Measurements from ENCODE around the gene TTC39C.

The TTC39C gene

GRCh38 chr18:24114924-24115549 lies 100.5 kb downstream of the TTC39C start:
- H3K9me3 Mint-ChIP-seq = no peaks in the 10 kb centered on the region
- no peaks in the 10 kb centered on the region for H3K27me3 Mint-ChIP-seq
- ATAC-seq (ENCODE audit: low read depth) = no peak
- peak overlapping the region; percentile 15 for H3K27ac Mint-ChIP-seq
- DNase-seq (ENCODE audit: low spot score in 2 of 2) = no peak
- H3K4me1 Mint-ChIP-seq = peaks cover 10% of the 10 kb centered on the region
- peaks cover 16% of the 10 kb centered on the region for H3K36me3 Mint-ChIP-seq
- no peak overlapping the region for H3K4me3 Mint-ChIP-seq

- Mint-ChIP-seq H3K36me3 (peaks cover 19% of the 10 kb centered on the region), H3K4me1 (peaks cover 10% of the 10 kb centered on the region), H3K27me3 (no peaks in the 10 kb centered on the region), H3K27ac (peak overlapping the region; percentile 15), H3K4me3 (no peak overlapping the region), H3K9me3 (no peaks in the 10 kb centered on the region)
- DNase-seq (ENCODE audit: low spot score in 2 of 2) (no peak), ATAC-seq (ENCODE audit: low read depth) (no peak)
Observed at GRCh38 chr18:24115628-24116027, 101.1 kb downstream of the TTC39C start.

GRCh38 chr18:24118750-24119577 lies 104.4 kb downstream of the TTC39C start:
- ATAC-seq (ENCODE audit: low read depth) (peak; percentile 82), DNase-seq (ENCODE audit: low spot score in 2 of 2) (peak; percentile 62 to 66)
- Mint-ChIP-seq H3K27me3 (no peaks in the 10 kb centered on the region), H3K4me1 (peaks cover 10% of the 10 kb centered on the region), H3K4me3 (no peak overlapping the region), H3K27ac (no peak overlapping the region), H3K36me3 (peaks cover 20% of the 10 kb centered on the region), H3K9me3 (no peaks in the 10 kb centered on the region)

GRCh38 chr18:24120676-24121075 lies 106.1 kb downstream of the TTC39C start:
- no peak for ATAC-seq (ENCODE audit: low read depth)
- Mint-ChIP-seq H3K4me1 (peaks cover under 1% of the 10 kb centered on the region), H3K27ac (no peak overlapping the region), H3K4me3 (no peak overlapping the region), H3K36me3 (peaks cover 15% of the 10 kb centered on the region), H3K27me3 (no peaks in the 10 kb centered on the region), H3K9me3 (no peaks in the 10 kb centered on the region)
- DNase-seq (ENCODE audit: low spot score in 2 of 2) = no peak

- Mint-ChIP-seq H3K4me1 (no peaks in the 10 kb centered on the region), H3K36me3 (peaks cover 14% of the 10 kb centered on the region), H3K4me3 (no peak overlapping the region), H3K27me3 (no peaks in the 10 kb centered on the region), H3K27ac (no peak overlapping the region), H3K9me3 (no peaks in the 10 kb centered on the region)
- ATAC-seq (ENCODE audit: low read depth) (no peak), DNase-seq (ENCODE audit: low spot score in 2 of 2) (no peak)
Observed at GRCh38 chr18:24121625-24122024, 107.1 kb downstream of the TTC39C start.

GRCh38 chr18:24126155-24126961 lies 111.8 kb downstream of the TTC39C start:
- Mint-ChIP-seq H3K36me3 (peaks cover 31% of the 10 kb centered on the region), H3K4me3 (no peak overlapping the region), H3K9me3 (no peaks in the 10 kb centered on the region), H3K27me3 (no peaks in the 10 kb centered on the region), H3K27ac (no peak overlapping the region), H3K4me1 (no peaks in the 10 kb centered on the region)
- DNase-seq (ENCODE audit: low spot score in 2 of 2) (no peak), ATAC-seq (ENCODE audit: low read depth) (no peak)

GRCh38 chr18:24127735-24128134 lies 113.2 kb downstream of the TTC39C start:
- Mint-ChIP-seq H3K36me3 (peaks cover 27% of the 10 kb centered on the region), H3K4me1 (no peaks in the 10 kb centered on the region), H3K4me3 (no peak overlapping the region), H3K9me3 (no peaks in the 10 kb centered on the region), H3K27me3 (no peaks in the 10 kb centered on the region), H3K27ac (peak overlapping the region; percentile 42)
- ATAC-seq (ENCODE audit: low read depth) (no peak), DNase-seq (ENCODE audit: low spot score in 2 of 2) (no peak)

- no peaks in the 10 kb centered on the region for H3K9me3 Mint-ChIP-seq
- no peaks in the 10 kb centered on the region for H3K27me3 Mint-ChIP-seq
- DNase-seq (ENCODE audit: low spot score in 2 of 2) (no peak), ATAC-seq (ENCODE audit: low read depth) (no peak)
- peak overlapping the region; percentile 42 for H3K27ac Mint-ChIP-seq
- no peak overlapping the region for H3K4me3 Mint-ChIP-seq
- no peaks in the 10 kb centered on the region for H3K4me1 Mint-ChIP-seq
- H3K36me3 Mint-ChIP-seq = peaks cover 27% of the 10 kb centered on the region
Observed at GRCh38 chr18:24128700-24129099, 114.1 kb downstream of the TTC39C start.

GRCh38 chr18:24130494-24130893 lies 115.9 kb downstream of the TTC39C start:
- Mint-ChIP-seq H3K9me3 (no peaks in the 10 kb centered on the region), H3K4me1 (no peaks in the 10 kb centered on the region), H3K4me3 (no peak overlapping the region), H3K36me3 (peaks cover 26% of the 10 kb centered on the region), H3K27ac (no peak overlapping the region), H3K27me3 (no peaks in the 10 kb centered on the region)
- no peak for DNase-seq (ENCODE audit: low spot score in 2 of 2)
- ATAC-seq (ENCODE audit: low read depth) = no peak

- Mint-ChIP-seq H3K9me3 (peaks cover 2% of the 10 kb centered on the region), H3K4me1 (peaks cover 10% of the 10 kb centered on the region), H3K27me3 (peaks cover 5% of the 10 kb centered on the region), H3K4me3 (no peak overlapping the region), H3K36me3 (peaks cover 4% of the 10 kb centered on the region), H3K27ac (peak overlapping the region; percentile 52)
- no peak for ATAC-seq (ENCODE audit: low read depth)
- DNase-seq (ENCODE audit: low spot score in 2 of 2) = no peak
Observed at GRCh38 chr18:24136967-24137373, 122.4 kb downstream of the TTC39C start.

- Mint-ChIP-seq H3K9me3 (peaks cover 2% of the 10 kb centered on the region), H3K27me3 (peaks cover 5% of the 10 kb centered on the region), H3K4me1 (peaks cover 10% of the 10 kb centered on the region), H3K4me3 (peak overlapping the region; percentile 88), H3K27ac (peak overlapping the region; percentile 88), H3K36me3 (peaks cover 4% of the 10 kb centered on the region)
- ATAC-seq (ENCODE audit: low read depth) = no peak
- no peak for DNase-seq (ENCODE audit: low spot score in 2 of 2)
Observed at GRCh38 chr18:24138409-24138788, 123.8 kb downstream of the TTC39C start.

- ATAC-seq (ENCODE audit: low read depth) = peak; percentile 95
- Mint-ChIP-seq H3K4me3 (peak within 1 kb of the TSS; percentile 88), H3K36me3 (peaks cover 2% of the 10 kb centered on the region), H3K4me1 (peaks cover 10% of the 10 kb centered on the region), H3K9me3 (peaks cover 2% of the 10 kb centered on the region), H3K27ac (peak within 1 kb of the TSS; percentile 88), H3K27me3 (peaks cover 5% of the 10 kb centered on the region)
- peak; percentile 66 to 68 for DNase-seq (ENCODE audit: low spot score in 2 of 2)
Observed at GRCh38 chr18:24138789-24139616, 124.4 kb downstream of the TTC39C start, which contains the start of gene CABYR. Gene CABYR, plus strand, starts transcription at chr18:24139062. Its CDS starts 4,053 bp downstream, at chr18:24143115.

GRCh38 chr18:24140697-24141096 lies 126.1 kb downstream of the TTC39C start:
- Mint-ChIP-seq H3K9me3 (peaks cover 2% of the 10 kb centered on the region), H3K27me3 (peaks cover 7% of the 10 kb centered on the region), H3K36me3 (peaks cover 2% of the 10 kb centered on the region), H3K27ac (no peak overlapping the region), H3K4me1 (peaks cover 10% of the 10 kb centered on the region), H3K4me3 (no peak overlapping the region)
- DNase-seq (ENCODE audit: low spot score in 2 of 2) = no peak
- no peak for ATAC-seq (ENCODE audit: low read depth)

Measured in memory B cell (primary cell).